Urothelium cell line (cell line): Measurements from ENCODE around the gene HECTD4.
"Not testable (repeated sequence)": the region's sequence is repeated elsewhere in the genome, so short reads cannot be mapped to it uniquely, and the experiment has no call there.

Experiments used
- DNase-seq: peaks from one replicate; pipeline ENCODE4 v3.0.0; 2011; ENCODE audit warnings: low spot score, mixed read lengths
- FAIRE-seq: peaks from 2 replicates; lab custom pipeline; 2011; peaks lifted over from hg19 to GRCh38; lab: Jason Lieb, UNC

HECTD4 gene

DNA sequence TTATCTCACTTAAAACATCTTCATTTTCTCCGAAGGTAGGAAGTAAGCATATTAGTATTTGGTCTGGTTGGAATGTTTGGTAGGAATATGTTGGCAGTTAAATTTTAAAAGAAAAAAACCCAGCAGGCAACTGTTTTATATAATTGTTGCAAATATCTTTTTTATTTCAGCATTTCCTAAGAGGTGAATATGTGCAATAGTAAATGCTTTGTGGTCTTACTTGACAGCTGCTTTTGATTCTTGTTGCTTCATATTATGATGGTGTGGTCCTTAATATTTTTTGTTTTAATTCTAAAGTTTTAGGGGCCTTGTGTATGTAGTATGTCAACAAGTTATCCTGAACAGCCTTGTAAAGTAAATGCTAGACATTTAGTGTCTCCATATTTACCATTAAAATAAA is 250.5 kb downstream of the HECTD4 start:
- DNase-seq (no peak), FAIRE-seq (no peak)

DNA sequence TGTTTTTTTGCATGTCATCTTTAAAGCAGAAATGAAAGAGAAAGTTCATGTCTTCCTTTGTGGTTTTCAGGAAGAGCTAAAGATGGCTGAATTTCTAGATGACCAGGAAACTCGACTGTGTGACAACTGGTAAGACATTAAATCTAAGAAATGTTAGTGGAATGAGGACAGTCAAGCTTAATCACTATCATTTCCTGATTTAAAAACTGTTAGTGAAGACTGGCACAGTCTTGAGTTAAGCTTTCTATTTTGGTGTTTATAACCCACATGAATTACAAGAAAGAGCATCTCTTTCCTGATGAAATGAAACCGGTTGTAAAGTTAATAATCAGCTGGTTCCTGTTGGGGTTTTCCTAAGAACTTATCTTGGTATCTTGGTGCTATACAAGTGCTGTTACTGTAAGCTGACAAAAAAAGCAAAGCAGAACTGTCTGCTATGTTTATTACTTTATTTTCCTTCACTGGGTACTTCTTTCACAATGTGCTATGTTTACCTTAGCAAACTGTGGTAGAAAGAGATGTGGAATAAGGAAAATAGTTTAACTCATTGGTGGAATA is 251.7 kb downstream of the HECTD4 start:
- DNase-seq (no peak), FAIRE-seq (no peak)

DNA sequence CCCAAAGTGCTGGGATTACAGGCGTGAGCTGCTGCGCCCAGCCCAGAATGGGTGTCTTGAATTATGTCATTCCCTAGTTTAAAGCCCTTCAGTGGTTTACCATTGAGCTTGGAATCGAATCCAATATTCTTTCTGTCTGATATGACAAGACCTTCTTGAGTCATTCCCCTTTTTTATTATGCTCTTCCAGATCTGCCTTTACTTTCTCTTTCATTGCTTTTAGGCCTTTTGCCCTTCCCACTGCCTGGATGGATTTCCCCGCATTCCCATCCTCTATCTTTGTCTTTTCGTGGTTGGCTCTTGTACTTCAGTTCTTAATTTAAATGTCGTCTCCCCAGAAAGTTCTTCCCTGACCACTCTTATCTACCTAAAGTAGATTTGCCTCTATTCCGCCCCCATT is 255.3 kb downstream of the HECTD4 start:
- FAIRE-seq (no peak), DNase-seq (no peak)

DNA sequence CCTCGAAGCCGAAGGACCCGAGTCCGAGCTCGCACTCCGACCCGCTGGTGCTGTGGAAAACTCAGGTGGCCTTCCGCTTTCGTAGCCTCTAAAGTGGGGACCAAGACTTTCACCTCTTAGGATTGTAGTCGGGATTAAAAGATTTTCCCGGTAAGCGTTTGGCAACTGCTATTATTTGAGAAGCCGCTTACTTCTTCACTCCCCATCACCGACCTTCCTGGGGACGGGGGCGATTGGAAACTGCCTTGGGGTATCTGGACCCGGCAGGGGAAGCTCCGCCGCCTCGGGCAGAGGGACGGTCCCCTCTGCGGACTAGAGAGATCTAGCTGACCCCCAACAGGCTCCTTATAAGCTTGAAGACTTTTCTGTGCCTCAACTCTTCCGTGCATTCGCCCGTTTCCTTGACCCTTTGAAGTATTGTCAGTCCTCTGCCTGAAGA is 256.2 kb downstream of the HECTD4 start:
- FAIRE-seq: no peak
- DNase-seq: no peak

DNA sequence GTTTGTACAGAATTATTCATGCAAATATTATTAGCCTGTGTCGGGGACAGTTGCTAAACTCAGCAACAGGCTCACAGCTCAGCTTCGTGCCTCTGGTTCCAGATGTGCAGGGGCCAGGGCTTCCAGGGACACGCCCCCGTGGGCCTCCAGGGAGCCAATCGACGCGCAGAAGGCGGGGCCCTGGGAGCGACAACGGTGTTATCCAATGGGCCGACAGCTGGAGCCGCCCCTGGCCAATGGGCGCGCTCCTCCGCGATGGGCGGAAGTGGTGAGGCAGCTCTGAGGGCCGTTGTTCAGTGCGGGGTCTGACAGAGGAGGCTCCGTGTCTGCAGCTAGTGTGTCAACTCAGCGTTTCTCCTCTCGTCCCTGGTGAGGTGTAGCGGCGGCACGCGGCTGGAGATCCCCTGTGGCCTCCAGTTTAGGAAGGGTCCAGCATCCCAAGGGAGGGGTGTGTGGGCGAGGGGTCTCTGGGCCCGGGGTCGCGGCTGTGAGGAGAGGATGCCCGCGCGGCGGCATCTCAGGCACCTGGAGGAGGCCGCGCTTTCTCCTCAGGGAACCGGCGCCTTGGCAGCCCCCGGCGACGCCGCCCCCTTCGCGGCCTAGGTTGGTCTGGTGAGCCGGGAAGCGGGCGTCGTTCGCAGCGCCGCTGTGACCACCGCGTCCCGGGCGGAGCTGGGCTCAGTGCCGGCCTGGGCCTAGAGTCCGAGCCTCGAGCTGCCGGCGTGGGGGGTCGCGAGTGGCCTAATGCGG is 256.8 kb downstream of the HECTD4 start, which contains the start of gene TRAFD1:
TSS of gene TRAFD1 (plus strand) at position 311 of the 750 bp plus-strand sequence. CDS start 4,963 bp downstream, outside the sequence.
- FAIRE-seq: peak; percentile 86
- peak; percentile 99 for DNase-seq

DNA sequence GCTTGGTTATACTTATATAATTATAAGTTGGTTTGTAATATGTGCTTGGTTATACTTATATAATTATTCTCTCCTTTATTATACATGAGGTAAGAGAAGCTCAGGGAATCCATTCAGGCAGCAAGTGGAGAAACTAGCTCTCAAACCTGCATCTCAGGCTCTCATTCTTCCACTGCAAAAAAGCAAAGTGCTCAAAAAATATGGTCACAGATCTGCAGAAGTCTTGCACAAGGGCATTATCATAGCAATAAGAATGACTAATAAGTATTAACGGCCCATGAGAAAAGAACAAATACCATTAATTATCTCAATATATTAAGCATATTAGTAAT is 257.3 kb downstream of the HECTD4 start:
- no peak for FAIRE-seq
- DNase-seq: no peak

DNA sequence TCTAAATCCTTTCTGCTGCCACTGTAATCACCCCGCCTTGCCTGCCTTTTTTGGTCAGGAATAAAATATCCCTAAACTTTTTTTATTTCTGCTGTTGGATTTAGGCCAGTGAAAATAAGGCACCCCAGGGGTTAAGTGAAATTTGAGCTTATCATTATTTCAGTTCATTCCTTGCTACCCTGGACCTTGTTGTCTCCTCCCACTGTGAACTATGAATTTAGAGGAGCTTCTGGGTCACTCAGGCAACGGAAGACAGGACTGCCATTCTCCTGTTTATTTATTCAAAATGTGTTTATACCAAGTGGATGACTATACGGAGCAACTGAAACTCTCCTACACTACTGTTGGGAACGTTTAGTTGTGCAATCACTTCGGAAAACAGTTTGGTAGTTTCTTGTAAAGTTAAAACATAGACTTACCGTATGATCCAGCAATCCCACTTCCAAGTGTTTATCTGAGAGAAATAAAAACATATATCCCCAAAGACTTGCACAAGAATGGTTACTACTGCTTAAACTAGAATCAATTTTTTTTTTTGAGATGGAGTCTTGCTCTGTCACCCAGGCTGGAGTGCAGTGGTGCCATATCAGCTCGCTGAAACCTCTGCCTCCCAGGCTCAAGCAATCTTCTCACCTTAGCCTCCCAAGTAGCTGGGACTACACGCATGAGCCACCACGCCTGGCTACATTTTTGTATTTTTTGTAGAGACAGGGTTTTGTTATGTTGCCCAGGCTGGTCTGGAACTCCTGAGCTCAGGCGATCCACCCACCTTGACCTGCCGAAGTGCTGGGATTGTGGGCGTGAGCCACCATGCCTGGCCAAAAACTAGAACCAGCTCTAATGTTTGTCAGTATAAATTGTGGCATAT is 259.2 kb downstream of the HECTD4 start:
- no peak for DNase-seq
- no peak for FAIRE-seq

DNA sequence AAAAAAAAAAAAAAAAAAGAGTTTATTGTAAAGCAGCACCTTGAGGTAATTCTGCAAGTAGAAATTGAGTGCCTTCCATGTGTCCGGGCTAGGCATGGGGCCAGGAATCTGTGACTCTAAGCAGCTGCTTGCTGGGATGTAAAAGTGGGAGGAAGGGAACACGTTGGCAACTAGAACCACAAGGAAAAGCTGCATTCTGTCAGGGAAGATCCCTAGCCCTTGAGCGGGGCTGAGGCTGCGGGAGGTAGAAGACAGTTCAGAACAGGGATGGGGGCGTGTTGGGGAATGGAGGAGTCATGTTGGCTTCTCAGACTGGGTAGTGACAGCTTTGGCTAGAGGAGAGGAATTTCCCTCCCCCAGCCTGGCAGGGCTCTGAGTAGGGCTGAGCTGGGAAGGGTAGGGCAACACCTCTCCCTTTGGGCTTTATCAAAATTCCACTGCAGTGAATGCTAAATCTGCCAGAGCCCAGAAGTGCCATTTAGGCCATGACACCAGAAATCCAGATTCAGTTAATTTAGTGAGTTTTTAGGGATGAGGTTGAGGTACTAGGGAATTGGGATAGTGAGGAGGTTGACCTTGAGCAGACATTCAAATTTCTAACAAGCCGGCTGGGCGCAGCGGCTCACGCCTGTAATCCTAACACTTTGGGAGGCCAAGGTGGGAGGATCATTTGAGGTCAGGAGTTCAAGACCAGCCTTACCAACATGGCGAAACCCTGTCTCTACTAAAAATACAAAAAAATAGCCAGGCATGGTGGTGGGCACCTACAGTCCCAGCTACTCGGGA is 260.3 kb downstream of the HECTD4 start:
- DNase-seq: peak; percentile 44
- FAIRE-seq: no peak

DNA sequence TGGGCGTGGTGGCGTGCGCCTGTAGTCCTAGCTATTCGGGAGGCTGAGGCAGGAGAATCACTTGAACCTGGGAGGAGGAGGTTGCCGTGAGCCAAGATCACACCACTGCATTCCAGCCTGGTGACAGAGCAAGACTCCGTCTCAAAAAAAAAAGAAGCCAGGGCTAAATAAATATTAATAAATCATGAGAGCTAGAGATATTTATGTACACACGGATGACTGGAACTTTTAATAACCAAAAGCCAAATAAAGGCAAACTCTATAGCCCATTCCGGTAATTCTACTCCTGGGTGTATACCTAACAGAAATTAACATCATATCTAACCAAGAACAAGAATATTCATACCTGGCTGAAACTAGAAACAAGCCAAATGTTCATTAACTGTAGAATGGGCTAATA is 264.5 kb downstream of the HECTD4 start:
- no peak for DNase-seq
- no peak for FAIRE-seq

DNA sequence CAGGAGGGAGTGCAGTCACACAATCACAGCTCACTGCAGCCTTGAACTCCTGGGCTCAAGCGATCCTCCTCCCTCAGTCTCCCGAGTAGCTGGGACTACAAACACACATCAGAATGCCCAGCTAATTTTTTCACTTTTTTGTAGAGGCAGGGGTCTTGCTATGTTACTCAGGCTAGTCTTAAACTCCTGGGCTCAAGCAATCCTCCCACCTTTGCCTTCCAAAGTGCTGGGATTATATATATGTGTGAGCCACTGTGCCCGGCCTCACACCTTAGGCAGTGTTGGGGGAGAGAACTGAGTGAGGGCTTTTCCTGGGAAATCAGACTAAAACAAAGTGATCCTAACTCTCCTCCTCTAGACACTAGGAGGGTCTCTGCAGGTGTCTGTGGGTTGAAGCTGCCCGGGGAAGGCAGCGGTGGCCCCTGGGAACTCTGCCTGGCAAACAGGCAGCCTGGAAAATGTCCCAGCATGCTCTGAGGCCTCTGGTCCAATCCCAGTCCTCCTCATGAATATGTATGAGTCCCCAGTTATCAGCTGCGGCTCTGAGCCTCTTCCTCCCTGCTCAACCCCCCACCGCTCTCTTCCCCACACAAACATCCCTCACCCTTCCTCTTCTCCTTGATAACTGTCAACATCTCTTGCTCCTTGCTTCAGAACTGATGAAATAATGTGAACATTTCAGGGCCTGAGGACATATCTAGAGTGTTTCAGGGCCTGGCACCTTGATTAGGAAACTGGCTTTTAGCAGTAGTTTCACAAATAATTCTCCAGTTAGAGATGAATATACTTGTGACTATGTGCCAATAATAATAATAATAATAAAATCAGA is 265.8 kb downstream of the HECTD4 start:
- DNase-seq (peak; percentile 9), FAIRE-seq (no peak)

DNA sequence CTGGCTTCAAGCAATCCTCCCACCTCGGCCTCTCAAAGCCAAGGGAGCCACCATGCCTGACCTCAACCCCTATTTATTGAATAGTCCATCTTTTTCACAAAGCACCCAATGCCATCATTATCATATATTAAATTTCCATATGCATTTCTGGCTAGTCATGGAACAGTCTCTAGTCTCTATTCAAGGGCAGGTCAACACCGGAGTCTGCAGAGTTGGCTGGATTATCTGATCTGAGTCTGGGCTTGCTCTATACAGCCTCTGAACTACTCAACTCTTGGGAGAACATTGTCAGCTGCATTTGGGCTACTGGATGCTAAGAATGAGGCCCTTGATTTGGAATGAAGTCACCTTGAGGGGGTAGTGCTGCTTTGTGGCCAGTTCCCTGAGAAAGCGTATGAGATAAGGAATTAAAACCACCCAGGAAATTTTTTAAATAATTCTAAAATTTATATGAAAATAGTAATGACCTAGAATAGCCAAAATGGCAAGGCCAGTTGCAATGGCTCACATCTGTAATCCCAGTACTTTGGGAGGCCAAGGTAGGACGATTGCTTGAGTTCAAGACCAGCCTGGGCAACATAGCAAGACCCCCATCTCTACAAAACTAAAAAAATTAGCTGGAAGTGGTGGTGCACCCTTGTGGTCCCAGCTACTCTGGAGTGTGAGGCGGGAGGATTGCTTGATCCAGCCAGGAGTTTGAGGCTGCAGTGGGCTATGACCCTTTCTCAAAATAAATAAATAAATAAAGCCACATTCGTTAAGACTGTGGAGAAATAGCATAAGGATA is 266.8 kb downstream of the HECTD4 start:
- no peak for FAIRE-seq
- DNase-seq: no peak

DNA sequence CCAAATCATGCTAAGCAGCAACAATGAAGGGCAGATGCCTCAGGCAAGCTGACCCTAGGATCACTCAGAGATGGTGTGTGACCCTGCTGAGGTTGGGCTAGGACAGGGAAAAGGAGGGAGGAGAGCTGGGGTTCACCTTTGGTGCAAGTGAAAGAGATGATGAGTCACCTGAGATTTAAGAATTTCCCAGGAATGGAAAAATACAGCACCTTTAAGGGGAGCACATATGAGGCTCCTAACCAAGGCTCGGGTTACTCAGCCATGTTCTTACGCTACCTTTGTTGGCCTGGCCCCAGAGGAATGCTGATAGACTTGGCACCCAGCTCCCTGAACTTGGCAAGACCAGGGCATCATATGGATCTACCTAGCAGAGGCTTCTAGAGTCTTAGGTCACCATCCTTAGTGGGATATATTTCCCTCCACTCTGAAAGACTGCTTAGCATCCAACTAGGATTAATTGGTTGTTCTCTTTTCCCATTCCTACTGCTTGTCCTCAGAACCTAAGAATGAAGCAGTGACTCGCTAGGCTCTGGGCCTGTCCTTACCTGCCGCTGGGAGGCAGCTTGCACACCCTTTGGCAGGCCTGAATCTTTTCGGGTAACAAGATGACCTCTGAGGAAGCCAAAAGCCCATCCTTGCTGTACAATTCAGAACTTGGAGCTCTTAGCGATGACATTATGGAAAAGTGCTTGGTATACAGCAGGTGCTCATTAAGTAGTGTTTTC is 269.7 kb downstream of the HECTD4 start:
- FAIRE-seq (no peak), DNase-seq (peak; percentile 43)

DNA sequence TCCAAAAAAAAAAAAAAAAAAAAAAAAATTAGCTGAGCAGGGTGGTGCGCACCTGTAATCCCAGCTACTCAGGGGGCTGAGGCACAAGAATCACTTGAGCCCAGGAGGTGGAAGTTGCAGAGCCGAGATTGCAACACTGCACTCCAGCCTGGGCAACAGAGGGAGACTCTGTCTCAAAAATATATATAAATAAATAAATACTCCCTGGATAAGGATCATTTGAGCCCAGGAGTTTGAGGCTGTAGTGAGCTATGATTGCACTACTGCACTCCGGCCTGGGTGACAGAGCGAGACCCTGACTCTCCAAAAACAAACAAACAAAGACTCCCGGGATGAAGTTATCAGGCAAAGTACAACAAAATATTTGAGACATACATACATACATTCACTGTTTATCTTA is 270.3 kb downstream of the HECTD4 start:
- FAIRE-seq (no peak), DNase-seq (no peak)

DNA sequence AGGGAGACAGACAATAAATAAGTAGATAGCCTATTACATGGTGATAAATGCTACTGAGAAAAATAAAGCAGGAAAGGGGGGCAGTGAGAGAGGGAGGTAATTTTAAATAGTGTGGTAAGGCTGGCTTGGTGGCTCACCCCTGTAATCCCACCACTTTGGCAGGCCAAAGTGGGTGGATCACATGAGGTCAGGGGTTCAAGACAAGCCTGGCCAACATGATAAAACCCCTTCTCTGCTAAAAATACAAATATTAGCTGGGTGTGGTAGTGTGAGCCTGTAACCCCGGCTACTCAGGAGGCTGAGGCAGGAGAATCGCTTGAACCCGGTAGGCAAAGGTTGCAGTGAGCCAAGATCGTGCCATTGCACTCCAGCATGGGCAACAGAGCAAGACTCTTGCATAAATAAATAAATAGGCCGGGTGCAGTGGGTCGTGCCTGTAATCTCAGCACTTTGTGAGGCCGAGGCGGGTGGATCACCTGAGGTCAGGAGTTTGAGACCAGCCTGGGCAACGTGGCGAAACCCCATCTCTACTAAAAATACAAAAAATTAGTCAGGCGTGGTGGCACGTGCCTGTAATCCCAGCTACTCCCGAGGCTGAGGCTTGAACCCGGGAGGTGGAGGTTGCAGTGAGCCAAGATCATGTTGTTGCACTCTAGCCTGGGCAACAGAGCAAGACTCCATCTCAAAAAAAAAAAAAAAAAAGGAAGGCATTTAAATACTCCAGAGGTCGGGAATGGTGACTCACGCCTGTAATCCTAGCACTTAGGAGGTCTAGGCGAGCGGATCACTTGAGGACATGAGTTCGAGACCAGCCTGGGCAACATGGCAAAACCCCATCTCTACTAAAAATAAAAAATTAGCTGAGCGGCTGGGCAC is 271.2 kb downstream of the HECTD4 start:
- not testable (repeated sequence) for DNase-seq, FAIRE-seq
